Measurements from ENCODE around the gene FAM171A1.

Gene FAM171A1

GRCh38 chr10:15370212-15370855 is 755 bp downstream of the FAM171A1 start:
- no peak for DNase-seq

- DNase-seq, result no peak
These were observed 1.6 kb downstream of the FAM171A1 start for GRCh38 chr10:15369256-15370211.

GRCh38 chr10:15368101-15368855 is 2.8 kb downstream of the FAM171A1 start:
- no peak for DNase-seq

- no peak for DNase-seq
These were observed 3.6 kb downstream of the FAM171A1 start for GRCh38 chr10:15367296-15368085.

- no peak for DNase-seq
These were observed 5.4 kb downstream of the FAM171A1 start for GRCh38 chr10:15365692-15366091.

- DNase-seq, result no peak
These were observed 7.1 kb downstream of the FAM171A1 start for GRCh38 chr10:15364001-15364400.

- DNase-seq, result no peak
These were observed 8.1 kb downstream of the FAM171A1 start for GRCh38 chr10:15363031-15363430.

GRCh38 chr10:15361131-15361530 is 10.0 kb downstream of the FAM171A1 start:
- DNase-seq, result no peak

GRCh38 chr10:15360566-15360965 is 10.5 kb downstream of the FAM171A1 start:
- DNase-seq, result no peak

- no peak for DNase-seq
These were observed 17.5 kb downstream of the FAM171A1 start for GRCh38 chr10:15353471-15354017.

- no peak for DNase-seq
These were observed 18.3 kb downstream of the FAM171A1 start for GRCh38 chr10:15352836-15353235.

- DNase-seq, result no peak
These were observed 18.9 kb downstream of the FAM171A1 start for GRCh38 chr10:15352201-15352600.

- DNase-seq, result no peak
These were observed 19.8 kb downstream of the FAM171A1 start for GRCh38 chr10:15351099-15351820.

- no peak for DNase-seq
These were observed 22.0 kb downstream of the FAM171A1 start for GRCh38 chr10:15349112-15349511.

GRCh38 chr10:15348579-15348978 is 22.5 kb downstream of the FAM171A1 start:
- DNase-seq, result no peak

- no peak for DNase-seq
These were observed 23.9 kb downstream of the FAM171A1 start for GRCh38 chr10:15347150-15347549.

GRCh38 chr10:15346440-15347141 is 24.5 kb downstream of the FAM171A1 start:
- DNase-seq, result no peak

GRCh38 chr10:15345450-15345849 is 25.6 kb downstream of the FAM171A1 start:
- no peak for DNase-seq

- no peak for DNase-seq
These were observed 26.2 kb downstream of the FAM171A1 start for GRCh38 chr10:15344876-15345285.

GRCh38 chr10:15344256-15344875 is 26.7 kb downstream of the FAM171A1 start:
- no peak for DNase-seq
